ENCODE data around the gene GARIN5A.
"Not testable (repeated sequence)": the region's sequence is repeated elsewhere in the genome, so short reads cannot be mapped to it uniquely, and the experiment has no call there.

GARIN5A gene

GRCh38 chr19:50461066-50461875 lies 15.4 kb downstream of the GARIN5A start:
- DNase-seq: peak; percentile 61 to 71

- DNase-seq: peak in 1 of 2 experiments; percentile 0
These were observed 16.4 kb downstream of the GARIN5A start for GRCh38 chr19:50460161-50460765.

- DNase-seq: no peak
These were observed 17.0 kb downstream of the GARIN5A start for GRCh38 chr19:50459638-50460037.

GRCh38 chr19:50459067-50459456 lies 17.6 kb downstream of the GARIN5A start:
- DNase-seq: no peak

- DNase-seq: no peak
These were observed 18.1 kb downstream of the GARIN5A start for GRCh38 chr19:50458396-50459066.

- no peak for DNase-seq
These were observed 19.3 kb downstream of the GARIN5A start for GRCh38 chr19:50457300-50457699.

DNA sequence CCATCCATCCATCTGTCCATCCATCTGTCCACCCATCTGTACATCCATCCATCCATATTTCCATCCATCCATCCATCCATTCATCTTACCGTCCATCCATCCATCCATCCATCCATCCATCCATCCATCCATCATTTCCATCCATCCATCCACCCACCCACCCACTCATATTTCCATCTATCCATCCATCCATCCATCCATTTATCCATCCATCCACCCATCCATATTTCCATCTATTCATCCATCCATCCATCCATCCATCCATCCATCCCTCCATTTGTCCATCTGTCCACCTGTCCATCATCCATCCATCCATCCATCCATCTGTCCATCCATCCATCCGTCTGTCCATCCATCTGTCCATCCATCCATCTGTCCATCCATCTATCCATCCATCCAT lies 20.7 kb downstream of the GARIN5A start:
- DNase-seq: no peak

GRCh38 chr19:50453243-50453642 lies 23.4 kb downstream of the GARIN5A start:
- no peak for DNase-seq

DNA sequence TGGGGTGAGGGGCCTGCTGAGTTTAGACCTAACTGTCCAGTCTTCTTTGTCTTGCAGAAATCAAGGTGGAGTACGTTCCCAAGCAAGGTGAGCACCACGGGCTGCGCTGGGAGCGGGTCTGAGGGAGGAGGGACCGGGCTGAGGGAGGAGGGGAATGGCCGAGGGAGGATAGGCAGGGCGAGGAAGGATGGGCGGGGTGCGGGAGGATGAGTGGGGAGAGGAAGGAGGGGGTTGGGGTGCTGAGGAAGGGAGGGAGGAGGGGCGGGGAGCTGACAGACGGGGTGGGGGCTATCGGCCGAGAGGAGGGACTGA lies 25.5 kb downstream of the GARIN5A start:
- no peak for DNase-seq

DNA sequence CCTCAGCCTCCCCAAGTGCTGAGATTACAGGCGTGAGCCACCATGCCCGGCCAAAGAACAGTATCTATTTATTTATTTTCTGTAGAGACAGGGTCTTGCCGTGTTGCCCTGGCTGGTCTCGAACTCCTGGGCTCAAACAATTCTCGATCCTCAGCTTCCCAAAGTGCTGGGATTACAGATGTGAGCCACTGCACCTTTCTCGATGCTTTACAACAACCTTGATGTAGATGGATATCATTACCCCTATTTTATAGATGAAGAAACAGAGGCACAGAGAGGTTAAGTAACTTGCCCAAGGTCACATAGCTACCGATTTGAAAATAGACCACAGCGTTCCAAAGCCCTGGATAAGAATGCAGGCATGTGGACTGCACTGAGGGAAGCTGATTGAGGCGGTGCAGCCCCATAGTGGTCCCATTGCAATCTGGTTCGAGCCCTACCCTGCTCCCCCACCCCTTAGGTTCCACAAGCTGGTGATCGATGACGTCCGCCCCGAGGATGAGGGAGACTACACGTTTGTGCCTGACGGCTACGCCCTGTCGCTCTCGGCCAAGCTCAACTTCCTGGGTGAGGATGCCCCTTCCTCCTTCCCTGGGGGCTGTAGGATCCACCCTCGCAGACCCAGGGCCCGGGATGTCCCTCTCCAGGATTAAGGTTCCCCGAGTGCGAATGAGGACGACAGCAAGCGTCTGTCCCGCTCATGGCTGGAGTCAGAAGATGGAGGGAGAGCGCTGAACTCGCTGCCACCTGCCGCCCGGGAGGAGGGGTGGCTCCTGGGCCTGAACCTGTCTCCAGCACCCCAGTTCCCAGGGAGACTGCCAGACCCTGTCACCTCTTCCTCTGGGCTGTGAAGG lies 26.1 kb downstream of the GARIN5A start:
- no peak for DNase-seq

DNA sequence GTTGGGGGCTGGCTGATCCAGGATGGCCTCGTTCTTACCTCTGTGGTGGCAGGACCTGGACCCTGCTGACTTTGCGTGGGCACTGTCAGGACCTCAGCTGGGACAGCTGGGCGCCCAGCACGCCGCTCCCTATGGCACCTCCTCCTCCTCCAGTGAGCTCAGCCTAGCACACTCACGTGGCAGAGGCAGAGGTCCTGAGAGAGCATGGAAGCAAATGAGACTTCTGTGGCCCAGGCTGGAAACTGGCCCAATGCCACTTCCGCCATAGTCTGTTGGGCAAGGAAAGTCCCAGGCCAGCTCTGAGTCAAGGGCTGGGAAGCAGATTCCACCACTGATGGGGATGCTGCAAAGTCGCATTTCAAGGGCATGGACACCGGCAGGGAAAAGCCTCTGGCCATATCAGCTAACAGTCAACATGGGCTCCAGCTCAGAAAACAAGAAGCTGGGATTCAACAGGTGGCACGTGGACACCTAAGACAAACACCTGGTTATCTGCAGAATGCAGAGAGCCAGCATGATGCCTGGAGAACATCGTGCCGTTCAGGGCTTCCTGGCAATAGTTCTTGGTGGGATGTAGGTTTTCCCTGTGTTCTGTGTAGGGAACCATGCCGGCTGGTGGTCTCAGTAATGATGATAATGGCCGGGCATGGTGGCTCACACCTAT lies 27.3 kb downstream of the GARIN5A start:
- DNase-seq: no peak

GRCh38 chr19:50447750-50448149 lies 28.9 kb downstream of the GARIN5A start:
- no peak for DNase-seq

- DNase-seq: no peak
These were observed 29.6 kb downstream of the GARIN5A start for GRCh38 chr19:50447053-50447452.

DNA sequence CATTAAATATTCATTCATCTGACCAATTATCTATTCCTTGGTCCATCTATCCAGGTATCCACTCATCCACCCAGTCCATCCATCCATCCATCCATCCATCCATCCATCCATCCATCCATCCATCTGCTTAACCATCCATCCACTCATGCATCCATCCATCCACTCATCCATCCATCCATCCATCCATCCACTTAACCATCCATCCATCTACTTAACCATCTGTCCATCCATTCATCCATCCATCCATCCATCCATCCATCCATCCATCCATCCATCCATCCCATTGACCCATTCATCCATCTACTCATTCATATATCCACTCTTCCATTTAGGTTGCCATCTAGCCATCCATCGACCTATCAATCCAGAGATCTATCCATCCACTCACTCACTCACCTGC lies 32.6 kb downstream of the GARIN5A start:
- no peak for DNase-seq

GRCh38 chr19:50439130-50439529 lies 37.5 kb downstream of the GARIN5A start:
- not testable (repeated sequence) for DNase-seq

GRCh38 chr19:50437862-50438449 lies 38.7 kb downstream of the GARIN5A start:
- DNase-seq: no peak

DNA sequence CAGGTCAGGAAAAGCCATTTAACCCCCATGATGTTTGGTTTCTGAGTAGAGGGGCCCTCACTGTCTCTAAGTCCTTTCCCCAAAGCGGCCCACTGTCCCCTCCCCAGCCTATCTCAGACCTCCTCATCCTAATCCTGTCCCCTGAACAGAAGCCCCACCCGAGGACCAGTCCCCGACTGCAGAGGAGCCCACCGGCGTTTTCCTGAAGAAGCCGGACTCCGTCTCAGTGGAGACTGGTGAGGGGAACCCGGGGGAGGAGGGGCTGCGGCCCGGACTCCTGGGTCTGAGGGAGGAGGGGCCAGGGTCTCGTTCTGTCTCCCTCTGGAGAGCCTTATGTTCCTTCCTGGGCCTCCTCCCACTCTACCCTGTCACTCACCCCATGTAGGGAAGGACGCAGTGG lies 41.0 kb downstream of the GARIN5A start:
- DNase-seq: no peak

DNA sequence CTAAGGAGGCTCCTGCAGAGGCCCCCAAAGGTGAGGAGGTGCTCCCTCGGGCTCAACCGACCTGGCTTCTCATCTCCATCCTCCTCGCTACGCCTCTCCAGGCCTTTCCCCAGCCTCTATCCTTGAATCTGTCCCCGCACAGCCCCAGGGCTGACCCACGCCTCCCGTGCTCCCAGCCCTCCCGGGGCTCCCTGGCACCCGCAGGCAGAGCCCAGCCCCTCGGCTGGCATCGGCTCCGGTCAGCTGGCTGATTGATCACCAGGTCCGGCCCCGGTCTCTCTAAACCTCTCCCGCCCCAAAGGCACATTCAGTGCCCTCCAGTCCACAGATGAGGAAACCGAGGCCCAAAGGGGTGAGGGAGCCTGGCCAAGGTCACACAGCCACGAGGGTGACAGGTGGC lies 41.4 kb downstream of the GARIN5A start:
- no peak for DNase-seq

DNA sequence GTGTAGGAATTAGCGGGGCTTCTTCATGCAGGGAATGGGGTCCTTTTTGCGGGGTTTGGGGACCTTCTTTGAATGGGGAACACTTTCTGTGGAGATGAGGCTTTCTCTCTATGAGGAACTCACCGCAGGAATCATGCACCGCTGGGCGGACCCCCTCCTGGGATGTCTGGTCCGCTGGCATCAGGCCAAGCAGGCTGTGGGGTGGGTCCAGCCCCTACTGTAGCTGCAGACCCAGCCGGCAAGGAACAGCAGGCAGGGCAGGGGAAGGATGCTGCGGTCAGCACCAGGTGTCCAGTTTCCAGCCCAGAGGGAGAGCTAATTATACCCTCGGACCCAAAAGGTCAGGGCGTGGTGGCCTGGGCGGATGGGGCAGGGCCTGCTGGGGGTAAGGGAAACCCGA lies 42.1 kb downstream of the GARIN5A start:
- no peak for DNase-seq

DNA sequence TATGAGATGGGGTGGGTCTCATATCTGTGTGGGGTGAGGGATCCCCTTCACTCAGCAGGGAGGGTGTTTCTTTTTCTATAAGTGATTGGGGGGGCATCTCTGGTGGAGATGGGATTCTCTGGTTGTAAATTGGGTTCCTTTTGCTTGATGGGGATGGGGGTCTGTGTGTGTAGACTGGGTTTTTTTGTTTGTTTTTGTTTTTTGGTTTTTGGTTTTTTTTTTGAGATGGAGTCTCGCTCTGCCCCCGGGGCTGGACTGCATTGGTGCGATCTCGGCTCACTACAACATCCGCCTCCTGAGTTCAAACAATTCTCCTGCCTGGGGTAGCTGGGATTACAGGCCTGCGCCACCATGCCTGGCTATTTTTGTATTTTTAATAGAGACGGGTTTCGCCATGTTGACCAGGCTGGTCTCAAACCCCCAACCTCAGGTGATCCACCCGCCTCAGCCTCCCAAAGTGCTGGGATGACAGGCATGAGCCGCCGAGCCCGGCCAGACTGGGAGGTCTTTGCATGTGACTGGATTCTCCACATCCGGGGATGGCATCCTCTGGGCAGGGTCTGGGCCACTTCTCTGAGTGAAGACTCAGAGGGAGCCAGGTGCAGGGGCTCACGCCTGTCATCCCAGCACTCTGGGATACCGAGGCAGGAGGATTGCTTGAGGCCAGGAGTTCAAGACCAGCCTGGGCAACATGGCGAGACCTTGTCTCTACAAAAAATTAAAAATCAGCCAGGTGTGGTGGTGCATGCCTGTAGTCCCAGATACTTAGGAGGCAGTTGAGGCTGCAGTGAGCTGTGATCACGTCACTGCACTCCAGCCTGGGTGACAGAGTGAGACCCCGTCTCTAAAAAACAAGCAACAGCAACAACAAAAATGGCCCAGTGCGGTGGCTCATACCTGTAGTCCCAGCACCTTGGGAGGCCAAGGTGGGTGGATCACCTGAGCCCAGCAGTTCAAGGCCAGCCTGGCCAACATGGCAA lies 43.2 kb downstream of the GARIN5A start:
- DNase-seq: no peak
